Measurements from ENCODE around the gene DPH5.

DPH5 gene

DNA sequence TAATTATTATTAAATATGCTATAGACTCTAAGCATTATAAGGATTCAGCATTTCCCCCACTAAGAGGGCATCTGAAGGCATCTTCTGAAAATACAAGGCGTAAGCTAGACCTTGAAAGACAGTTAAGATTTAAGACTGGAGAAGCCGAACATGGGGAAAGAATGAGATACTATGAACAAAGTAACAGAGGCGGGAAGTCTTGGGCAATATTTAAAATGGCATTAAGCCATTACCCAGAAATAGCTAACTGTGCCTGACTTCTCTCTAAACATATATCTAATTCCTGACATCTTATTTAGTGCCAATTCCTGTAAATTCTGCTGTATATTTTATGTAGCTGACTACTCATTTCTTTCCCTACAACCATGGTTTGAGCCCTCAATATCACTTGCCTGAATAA, 20.9 kb downstream of the DPH5 start:
- H3K27me3 ChIP-seq (ENCODE audit: insufficient read depth, poor library complexity, severe bottlenecking), result no peaks in the 10 kb centered on the region
- ATAC-seq (ENCODE audit: low read depth) (no peak; the same call in 2 of the 3 replicates), DNase-seq (ENCODE audit: low spot score) (no peak)
- H3K4me1 ChIP-seq (ENCODE audit: insufficient read depth, poor library complexity, severe bottlenecking), result peaks cover 30% of the 10 kb centered on the region
- H3K27ac ChIP-seq (ENCODE audit: poor library complexity, severe bottlenecking), result peak overlapping the region; percentile 48
- no peaks in the 10 kb centered on the region for H3K9me3 ChIP-seq (ENCODE audit: severe bottlenecking)
- TF ChIP-seq, protein P1, sequence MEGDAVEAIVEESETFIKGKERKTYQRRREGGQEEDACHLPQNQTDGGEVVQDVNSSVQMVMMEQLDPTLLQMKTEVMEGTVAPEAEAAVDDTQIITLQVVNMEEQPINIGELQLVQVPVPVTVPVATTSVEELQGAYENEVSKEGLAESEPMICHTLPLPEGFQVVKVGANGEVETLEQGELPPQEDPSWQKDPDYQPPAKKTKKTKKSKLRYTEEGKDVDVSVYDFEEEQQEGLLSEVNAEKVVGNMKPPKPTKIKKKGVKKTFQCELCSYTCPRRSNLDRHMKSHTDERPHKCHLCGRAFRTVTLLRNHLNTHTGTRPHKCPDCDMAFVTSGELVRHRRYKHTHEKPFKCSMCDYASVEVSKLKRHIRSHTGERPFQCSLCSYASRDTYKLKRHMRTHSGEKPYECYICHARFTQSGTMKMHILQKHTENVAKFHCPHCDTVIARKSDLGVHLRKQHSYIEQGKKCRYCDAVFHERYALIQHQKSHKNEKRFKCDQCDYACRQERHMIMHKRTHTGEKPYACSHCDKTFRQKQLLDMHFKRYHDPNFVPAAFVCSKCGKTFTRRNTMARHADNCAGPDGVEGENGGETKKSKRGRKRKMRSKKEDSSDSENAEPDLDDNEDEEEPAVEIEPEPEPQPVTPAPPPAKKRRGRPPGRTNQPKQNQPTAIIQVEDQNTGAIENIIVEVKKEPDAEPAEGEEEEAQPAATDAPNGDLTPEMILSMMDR (IDR thresholded peaks at IDR 0.05; ENCODE audit: poor library complexity, severe bottlenecking), result no peak
- H3K36me3 ChIP-seq (ENCODE audit: low read depth), result peaks cover 19% of the 10 kb centered on the region
- no peak overlapping the region for H3K4me3 ChIP-seq (ENCODE audit: severe bottlenecking)

DNA sequence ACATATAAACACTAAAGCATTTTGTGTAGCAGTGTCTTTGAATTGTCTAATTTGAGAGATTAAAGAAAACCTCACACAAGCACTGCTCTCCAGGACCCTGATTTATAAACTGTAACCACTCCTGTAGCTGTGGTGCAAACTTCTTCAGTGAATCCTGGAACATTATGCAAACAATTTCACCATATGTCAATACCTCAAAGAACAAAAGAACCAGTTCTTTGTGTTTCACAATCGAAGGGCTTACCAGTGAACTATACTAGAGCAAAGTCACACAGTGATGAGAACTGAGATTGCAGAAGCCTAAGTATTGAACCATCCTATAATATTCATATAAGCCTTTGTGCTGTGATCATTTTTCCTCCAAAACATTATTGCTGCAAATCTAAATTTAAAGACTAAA, 21.5 kb downstream of the DPH5 start:
- Histone ChIP-seq H3K36me3 (ENCODE audit: low read depth) (peaks cover 22% of the 10 kb centered on the region), H3K9me3 (ENCODE audit: severe bottlenecking) (no peaks in the 10 kb centered on the region), H3K4me3 (ENCODE audit: severe bottlenecking) (no peak overlapping the region), H3K27me3 (ENCODE audit: insufficient read depth, poor library complexity, severe bottlenecking) (no peaks in the 10 kb centered on the region), H3K27ac (ENCODE audit: poor library complexity, severe bottlenecking) (peak overlapping the region; percentile 48), H3K4me1 (ENCODE audit: insufficient read depth, poor library complexity, severe bottlenecking) (peaks cover 30% of the 10 kb centered on the region)
- TF ChIP-seq, protein P1 (IDR thresholded peaks at IDR 0.05; ENCODE audit: poor library complexity, severe bottlenecking), result no peak
- no peak for DNase-seq (ENCODE audit: low spot score)
- ATAC-seq (ENCODE audit: low read depth), result peak; percentile 88

DNA sequence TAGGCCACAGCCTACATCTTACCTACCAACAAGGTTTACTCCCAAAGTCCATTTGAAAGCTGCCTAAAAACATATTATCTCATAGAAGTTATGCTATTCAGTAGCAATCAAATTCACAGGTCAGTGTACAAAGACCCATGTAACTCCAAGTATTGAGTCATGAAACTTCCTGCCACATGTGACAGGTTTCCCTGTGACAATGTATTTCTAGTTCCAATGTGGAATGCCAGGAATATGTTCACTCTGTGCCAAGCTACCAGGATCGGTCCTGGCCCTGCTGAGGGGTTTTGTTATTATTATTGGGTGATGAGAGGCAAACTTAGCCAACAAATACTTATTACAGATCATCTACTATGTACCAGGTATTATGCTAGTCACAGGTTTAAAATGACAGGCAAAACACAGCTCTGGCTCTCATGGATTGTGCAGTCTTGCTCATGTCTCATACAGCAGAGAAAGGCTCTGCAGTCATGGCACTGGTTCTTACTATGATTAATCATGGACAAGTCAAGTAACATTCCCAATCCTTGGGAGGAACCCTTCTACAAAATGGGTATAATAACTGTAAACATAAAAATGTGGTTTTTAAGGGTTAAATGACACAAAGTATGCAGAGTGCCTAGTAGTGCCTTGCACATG, 22.5 kb downstream of the DPH5 start:
- Histone ChIP-seq H3K9me3 (ENCODE audit: severe bottlenecking) (no peaks in the 10 kb centered on the region), H3K27me3 (ENCODE audit: insufficient read depth, poor library complexity, severe bottlenecking) (no peaks in the 10 kb centered on the region), H3K4me3 (ENCODE audit: severe bottlenecking) (no peak overlapping the region), H3K4me1 (ENCODE audit: insufficient read depth, poor library complexity, severe bottlenecking) (peaks cover 30% of the 10 kb centered on the region), H3K27ac (ENCODE audit: poor library complexity, severe bottlenecking) (peak overlapping the region; percentile 48), H3K36me3 (ENCODE audit: low read depth) (peaks cover 30% of the 10 kb centered on the region)
- DNase-seq (ENCODE audit: low spot score) (no peak), ATAC-seq (ENCODE audit: low read depth) (no peak)
- TF ChIP-seq, protein P1 (IDR thresholded peaks at IDR 0.05; ENCODE audit: poor library complexity, severe bottlenecking), result no peak

DNA sequence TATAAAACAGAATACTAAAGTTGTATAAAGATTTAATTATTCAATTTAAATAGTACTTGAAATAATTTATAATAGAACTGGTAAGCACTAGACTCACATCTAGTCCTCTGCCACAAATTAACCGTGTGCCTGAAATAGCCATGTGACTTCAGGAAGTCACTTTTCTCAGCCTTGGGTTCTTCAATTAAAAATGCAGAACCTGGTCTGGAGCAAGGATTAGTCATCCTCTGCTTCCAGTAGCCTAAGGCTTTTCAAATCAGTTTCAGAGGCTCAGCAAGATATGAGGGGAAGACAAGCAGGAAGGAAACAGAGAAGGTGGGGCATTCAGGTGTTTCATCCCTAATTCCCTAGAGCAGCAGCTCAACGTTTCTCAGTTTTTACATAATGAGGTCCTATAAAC, 23.0 kb downstream of the DPH5 start:
- DNase-seq (ENCODE audit: low spot score) (no peak), ATAC-seq (ENCODE audit: low read depth) (peak; percentile 82)
- Histone ChIP-seq H3K27ac (ENCODE audit: poor library complexity, severe bottlenecking) (peak overlapping the region; percentile 48), H3K4me1 (ENCODE audit: insufficient read depth, poor library complexity, severe bottlenecking) (peaks cover 30% of the 10 kb centered on the region), H3K36me3 (ENCODE audit: low read depth) (peaks cover 35% of the 10 kb centered on the region), H3K9me3 (ENCODE audit: severe bottlenecking) (no peaks in the 10 kb centered on the region), H3K4me3 (ENCODE audit: severe bottlenecking) (no peak overlapping the region), H3K27me3 (ENCODE audit: insufficient read depth, poor library complexity, severe bottlenecking) (no peaks in the 10 kb centered on the region)
- TF ChIP-seq, protein P1 (IDR thresholded peaks at IDR 0.05; ENCODE audit: poor library complexity, severe bottlenecking), result no peak

DNA sequence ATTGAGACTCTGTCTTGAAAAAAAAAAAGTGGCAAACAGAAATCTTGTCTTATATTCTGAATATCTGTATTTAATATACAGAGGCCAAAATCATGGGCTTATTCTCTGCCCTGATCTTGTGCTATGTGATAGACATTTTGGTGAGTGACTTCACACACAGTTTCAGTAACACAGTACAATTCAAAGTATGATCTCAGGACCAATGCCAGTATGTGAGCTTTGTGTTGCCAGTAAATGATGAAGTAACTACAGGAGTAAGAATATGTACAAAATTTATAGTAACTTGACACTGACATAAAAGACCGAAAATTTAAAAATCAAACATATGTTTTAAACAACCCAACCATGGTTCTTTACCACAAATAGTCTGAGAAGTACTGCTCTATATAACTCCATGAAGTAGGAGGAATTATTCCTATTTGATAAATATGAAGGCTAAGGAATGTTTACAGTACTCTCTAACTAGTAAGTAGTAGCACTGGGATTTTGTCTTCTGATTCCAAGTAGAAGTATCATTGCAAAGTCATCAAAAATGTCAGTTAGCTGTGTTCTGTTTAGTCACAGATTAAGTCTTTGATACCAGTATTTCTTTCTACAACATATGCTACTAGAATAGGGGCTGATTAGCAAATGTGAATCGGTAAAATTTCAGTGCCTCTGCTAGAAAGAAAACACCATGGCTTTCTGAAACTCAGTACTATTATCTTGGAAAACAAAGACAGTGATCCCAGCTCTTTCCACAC, 25.3 kb downstream of the DPH5 start:
- Histone ChIP-seq H3K4me1 (ENCODE audit: insufficient read depth, poor library complexity, severe bottlenecking) (peaks cover 28% of the 10 kb centered on the region), H3K27ac (ENCODE audit: poor library complexity, severe bottlenecking) (no peak overlapping the region), H3K4me3 (ENCODE audit: severe bottlenecking) (no peak overlapping the region), H3K36me3 (ENCODE audit: low read depth) (peaks cover 51% of the 10 kb centered on the region), H3K9me3 (ENCODE audit: severe bottlenecking) (no peaks in the 10 kb centered on the region), H3K27me3 (ENCODE audit: insufficient read depth, poor library complexity, severe bottlenecking) (no peaks in the 10 kb centered on the region)
- DNase-seq (ENCODE audit: low spot score), result no peak
- ATAC-seq (ENCODE audit: low read depth), result no peak
- TF ChIP-seq, protein P1 (IDR thresholded peaks at IDR 0.05; ENCODE audit: poor library complexity, severe bottlenecking), result no peak

Measured in RWPE2 (cell line).